Skeletal muscle cell (primary cell): Measurements from ENCODE around the gene STPG4.

Experiments used
- DNase-seq: peaks from one replicate; pipeline ENCODE4 v3.0.0-alpha.2; 2010; ENCODE audit warnings: low read depth
- H3K4me3 ChIP-seq: 2 replicates; pipeline ENCODE4 v1.5.1; 2011; ENCODE audit warnings: low read depth, mild to moderate bottlenecking, control low read depth, low read length, moderate library complexity

STPG4 gene

DNA sequence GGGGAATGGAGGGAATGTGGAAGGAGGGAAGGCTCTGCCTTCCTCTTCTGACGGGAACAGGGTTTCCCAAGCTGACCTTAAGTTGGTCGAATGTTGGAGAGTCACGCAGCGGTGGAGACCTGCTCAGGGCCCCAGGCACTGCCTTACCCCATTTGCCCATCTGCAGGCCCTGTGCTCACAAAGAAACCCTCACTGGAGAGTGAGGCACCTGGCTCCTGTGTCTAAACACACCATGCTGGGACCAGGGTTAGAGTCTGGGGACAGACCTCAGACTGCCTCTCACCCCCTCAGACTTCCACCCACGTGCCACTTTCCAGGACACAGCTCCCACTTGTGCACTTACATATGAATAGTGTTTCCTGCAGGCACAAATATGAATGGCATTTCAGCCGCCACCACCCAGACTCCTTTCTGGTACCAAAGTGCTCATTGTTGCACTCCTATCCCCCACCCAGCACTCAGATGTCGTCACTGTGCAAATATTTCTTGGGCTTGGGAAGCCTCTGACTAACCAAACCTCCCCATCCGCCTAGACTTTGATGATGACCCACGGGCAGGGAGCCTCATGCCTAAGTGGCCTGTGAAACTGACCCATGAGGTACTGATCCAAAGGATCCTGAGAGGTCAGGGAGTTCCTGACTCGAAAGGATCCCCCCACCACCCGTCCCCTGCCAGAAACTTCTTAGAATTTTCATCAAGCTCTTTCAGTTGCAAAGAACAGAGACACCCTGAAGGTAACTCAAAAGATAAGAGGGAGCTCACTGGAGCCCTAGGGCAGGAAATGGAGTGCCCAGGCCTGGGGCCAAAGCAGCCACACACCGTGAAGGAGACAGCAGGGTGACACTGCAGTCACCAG lies 78.3 kb downstream of the STPG4 start:
- H3K4me3 ChIP-seq = no peak overlapping the region
- peak; percentile 72 for DNase-seq

DNA sequence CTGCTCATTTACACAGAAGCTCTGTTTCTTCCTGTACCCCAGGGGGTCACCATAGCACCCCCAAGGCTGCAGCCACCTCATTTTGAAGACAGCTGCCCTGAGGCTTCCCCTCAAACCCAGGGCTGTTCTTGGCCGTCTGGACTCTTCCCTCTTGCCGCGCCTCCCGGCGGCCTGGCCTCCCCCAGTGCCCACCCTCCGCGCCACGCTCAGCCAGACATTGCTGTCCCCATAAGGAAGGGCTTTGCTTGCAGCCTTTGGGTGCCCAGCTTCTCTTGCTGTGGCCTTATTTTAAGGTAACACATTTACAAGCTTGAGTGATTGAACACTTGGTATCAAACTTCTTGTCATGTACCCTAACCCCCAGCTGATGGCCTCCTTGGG lies 79.0 kb downstream of the STPG4 start:
- no peak for DNase-seq
- no peak overlapping the region for H3K4me3 ChIP-seq

DNA sequence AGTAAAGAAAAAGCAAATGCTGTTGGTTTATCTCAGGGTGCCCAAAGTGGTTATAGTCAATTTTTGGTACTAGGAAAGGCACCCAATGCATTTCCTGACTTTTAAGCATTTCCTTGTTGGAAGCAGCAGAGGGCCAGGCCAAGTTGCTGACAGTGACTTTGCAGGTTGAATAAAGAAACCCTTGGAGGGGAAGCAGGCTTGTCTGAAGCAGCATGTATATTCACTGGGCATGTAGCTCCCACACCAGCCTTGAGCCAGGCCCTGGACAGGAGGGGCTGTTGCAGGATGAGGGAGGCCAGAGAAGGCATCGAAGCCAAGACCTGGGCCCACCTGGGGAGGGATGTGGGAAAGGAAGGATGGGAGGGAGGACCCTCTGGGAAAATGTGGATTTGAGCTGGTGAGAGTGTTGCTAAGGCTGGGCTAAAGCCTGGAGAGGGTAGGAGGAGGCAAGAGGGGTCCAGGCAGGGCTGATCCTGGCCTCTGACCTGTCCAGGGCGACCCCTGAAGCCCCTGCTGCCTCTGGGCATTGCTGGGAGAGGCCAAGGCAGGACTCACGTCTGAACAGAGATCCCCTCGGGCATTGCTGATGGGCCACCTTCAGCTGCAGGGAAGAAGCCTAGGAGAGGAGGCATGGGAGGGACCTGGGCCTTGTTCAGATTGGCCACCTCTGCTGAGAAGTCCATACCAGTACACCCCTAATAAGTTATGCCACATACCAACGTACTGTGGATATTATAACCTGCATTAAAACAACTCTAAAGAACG lies 79.6 kb downstream of the STPG4 start:
- DNase-seq = no peak
- no peak overlapping the region for H3K4me3 ChIP-seq

DNA sequence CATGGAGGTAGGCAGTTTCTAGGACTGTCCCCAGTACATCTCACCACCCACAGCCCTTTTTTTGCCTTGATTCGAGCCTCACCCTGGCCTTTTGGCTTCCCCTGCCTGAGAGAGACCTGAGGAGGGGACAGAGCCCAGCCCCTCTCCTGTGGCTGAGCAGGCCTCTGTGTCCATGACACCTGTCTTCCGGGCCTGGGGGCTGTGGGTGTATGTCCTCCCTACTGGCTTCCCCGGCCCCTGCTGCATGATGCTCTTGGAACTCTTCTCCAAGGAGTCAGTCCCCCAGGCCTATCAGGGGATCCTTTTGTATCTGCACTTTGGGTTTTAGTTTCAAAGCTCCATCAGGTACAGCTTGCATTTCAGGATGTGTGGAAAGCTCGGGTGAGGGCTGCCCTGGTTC lies 80.4 kb downstream of the STPG4 start:
- no peak overlapping the region for H3K4me3 ChIP-seq
- DNase-seq = no peak

DNA sequence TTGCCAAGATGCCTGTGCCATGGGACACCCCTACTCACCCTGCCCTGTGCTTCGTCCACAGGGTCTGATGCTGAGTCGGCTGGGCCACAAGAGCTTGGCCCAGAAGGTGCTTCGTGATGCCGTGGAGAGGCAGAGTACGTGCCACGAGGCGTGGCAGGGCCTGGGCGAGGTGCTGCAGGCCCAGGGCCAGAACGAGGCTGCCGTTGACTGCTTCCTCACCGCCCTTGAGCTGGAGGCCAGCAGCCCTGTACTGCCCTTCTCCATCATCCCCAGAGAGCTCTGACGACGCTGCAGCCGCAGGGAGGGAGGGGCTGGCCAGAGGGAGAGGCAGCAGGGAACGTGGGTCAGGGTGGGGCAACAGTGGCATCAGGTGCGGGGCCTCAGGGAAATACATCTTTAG lies 81.5 kb downstream of the STPG4 start:
- no peak for DNase-seq
- H3K4me3 ChIP-seq = no peak overlapping the region

DNA sequence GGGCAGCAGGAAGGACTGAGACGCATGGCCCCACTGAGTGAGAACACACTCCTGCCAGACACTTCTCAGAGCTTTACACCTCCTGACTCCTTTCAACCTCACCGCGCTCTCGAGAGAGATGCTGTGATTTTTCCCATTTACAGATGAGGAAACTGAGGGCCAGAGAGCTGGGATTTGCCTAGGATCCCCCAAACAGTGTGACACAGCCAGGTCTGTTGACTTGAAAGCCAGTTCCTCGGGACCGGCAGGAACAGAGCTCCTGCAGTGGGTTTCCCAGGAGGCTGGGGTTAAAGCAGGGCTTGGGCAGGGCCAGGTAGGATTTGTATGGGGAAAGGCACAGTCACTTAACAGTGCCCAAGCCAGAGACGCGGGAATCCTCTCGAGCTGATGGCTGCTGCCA lies 81.9 kb downstream of the STPG4 start:
- H3K4me3 ChIP-seq = no peak overlapping the region
- no peak for DNase-seq

DNA sequence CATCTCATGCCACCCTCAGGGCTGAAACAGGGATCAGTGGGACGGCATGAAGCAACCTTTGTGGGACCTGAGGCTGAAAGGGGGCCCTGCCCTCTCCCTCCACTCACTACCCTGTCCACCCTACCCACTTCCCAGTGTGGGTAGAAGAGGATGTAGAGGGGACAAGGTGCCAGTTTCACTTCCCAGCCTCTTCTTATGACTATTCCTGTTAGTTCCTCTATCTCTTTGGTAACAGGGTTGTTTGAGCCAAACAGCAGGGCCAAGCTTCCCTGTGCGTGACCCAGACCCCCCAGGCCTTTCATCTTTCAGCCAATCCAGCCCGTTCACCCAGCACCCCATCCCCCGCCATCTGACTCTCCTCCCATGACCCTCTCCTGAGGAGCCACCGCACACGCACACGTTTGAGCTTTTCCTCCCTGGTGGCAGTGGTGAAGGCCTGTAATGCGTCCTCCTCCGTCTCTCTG lies 82.3 kb downstream of the STPG4 start:
- DNase-seq = no peak
- H3K4me3 ChIP-seq = no peak overlapping the region

DNA sequence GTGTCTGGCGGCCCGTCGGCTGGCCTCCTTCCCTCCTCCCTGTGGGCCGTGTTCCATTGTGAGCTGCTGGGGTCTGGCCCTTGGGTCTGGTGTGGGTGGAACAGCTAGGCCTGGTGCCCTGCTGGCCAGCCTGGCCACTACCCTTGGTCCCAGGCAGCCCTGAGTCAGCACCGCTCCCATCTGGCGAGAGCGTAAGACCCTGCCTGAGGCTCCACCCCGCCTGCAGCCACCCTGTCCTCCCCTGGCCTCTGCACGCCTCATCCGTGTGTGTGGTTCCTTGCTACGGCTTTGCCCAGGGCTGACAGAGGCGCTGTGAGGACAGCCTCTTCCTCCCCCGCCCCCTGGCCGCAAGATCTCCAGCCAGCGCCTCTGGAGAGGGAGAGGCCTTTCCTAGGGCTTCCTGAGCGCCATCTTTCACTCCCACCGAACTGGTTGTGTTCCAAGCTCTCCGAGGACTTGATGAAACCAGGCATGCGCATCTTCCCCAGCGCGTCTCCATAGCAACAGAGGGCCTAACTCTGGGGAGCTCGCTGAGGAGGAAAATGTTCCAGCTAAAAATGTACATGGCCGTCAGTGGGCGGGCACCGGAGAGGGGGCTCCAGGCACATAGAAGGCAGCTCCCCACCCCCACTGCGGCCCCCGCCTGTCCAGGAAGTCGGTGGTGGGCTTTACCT lies 83.0 kb downstream of the STPG4 start:
- H3K4me3 ChIP-seq = no peak overlapping the region
- DNase-seq = peak; percentile 48

DNA sequence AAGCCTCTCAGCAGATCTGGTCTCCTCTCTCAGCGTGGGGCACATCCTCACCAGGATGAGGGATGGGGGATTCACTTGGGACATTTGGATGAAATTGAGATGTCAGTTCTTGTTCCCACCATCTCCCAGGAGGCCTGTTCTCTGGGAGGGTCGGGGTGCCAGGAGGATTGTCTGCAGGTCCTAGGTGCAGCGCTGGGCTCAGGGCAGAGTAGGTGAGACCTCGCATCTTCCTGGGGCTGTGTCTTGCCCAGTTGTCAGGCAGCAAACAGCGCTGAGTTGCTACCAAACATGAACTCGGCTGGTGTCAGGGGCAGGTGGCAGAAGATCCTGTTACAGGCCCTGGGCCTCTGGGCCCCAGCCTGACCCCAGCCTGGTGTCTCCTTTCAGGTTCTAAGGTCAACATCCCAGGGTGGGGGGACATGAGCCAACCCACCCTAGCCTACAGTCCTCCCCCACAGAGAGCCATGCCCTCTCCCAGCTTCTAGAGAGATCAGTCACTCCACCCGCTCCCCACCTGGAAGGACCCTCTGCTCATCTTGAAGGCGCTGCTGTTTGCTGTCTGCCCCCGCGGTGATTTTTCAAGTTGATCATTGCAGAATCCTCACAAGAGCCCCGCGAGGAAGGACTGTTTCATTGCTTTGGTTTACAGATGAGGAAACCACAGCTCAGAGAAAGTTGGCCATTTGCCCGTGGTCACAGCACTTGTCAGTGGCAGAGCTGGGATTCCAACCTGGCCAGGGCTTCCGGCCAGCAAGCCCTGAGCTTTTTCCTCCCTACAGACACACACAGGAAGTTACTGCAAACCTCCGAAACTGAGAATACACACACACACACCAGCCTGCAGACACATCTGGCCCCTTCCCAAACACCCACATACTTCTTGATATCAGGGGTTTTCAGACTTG lies 83.9 kb downstream of the STPG4 start:
- H3K4me3 ChIP-seq = no peak overlapping the region
- DNase-seq = peak; percentile 50

DNA sequence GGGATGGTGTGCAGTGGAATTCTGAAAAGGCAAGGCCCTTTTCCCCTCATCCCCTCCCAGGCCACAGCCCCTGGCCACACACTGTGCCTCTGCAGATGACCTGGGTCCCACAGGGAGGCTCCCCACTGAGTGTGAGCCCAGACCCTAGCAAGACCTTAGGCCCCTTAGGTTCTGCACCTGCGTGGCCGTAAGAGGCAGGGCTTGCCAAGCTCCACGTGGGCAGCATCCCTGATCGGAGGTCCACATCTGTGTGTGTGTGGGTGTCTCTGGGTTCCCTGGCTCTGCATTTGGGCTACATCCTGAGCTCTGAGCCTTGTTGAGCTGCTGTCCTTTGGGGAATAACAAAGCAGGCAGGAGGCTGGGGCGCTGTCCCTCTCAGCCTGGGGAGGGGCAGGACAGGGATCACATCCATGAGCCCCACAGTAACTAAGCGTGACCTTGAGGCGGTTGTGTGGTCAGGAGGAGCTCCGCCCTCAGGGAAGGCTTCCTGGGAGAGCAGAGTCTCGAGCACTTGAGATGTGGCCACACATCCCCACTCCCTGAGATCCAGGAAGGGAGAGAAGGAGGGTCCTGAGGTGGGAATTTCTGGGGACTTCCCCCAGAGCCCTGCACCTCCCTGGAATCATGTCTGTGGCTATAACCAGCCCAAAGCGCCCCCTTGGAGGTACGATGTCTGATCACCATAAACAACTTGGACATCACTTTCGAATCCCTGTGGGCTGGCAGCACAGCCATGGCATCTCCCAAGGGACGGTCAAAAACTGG lies 84.8 kb downstream of the STPG4 start:
- DNase-seq = no peak
- no peak overlapping the region for H3K4me3 ChIP-seq

DNA sequence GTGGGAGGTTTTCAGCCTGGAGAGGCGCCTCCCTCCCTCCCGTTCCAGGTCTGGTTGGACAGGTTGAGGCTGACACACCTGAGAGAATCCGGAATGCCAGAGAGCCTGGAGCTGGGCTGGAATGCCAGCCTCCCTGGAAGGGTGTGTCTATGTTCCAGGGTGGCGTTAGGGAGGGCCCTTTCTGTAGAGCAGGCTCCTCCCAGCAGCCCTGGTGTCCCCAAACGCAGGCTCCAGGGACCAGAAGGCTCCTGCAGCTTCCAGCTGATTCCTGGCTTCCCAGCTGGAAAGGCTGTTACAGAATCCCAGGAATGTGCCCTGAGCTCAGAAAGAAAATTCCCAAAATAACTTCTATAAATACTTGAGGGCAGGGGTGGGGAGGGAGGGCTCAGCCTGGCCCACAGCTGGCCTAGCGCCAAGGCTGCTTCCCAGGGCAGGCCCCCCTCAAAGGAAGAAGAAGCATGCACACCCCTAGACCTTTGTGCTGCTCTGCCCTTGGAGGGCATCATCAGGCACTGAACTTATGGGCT lies 85.4 kb downstream of the STPG4 start:
- no peak overlapping the region for H3K4me3 ChIP-seq
- no peak for DNase-seq

DNA sequence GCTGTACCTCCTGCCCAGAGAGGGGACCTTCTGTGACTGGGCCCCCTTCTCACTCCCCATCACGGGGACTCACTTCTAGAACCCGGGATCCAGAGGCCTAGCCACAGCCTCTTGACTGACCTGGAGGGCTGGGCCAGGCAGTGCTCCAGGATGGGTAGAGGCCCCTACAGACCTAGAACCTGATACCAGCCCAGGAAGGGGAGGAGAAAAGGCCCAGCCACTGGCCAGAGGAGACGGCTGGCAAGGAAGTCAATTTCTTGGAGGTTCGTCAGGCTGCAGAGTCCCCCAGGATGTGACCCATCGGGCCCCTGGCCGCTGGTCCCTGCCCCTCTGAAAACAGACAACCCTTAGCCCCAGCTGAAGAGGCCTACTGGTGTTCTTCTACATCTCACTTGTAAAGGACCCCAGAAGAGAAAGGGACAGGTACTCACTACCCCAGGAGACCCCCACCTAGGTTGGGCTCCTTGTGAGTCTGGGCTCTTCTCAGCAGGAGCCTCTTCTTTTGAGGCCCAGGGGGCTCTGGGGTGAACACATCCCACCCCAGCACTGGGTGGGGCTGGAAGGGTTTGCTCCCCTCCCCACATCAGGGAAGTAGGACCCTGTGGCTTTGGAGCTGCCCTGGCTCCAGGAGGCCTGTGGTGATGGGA lies 86.0 kb downstream of the STPG4 start:
- no peak overlapping the region for H3K4me3 ChIP-seq
- DNase-seq = no peak

DNA sequence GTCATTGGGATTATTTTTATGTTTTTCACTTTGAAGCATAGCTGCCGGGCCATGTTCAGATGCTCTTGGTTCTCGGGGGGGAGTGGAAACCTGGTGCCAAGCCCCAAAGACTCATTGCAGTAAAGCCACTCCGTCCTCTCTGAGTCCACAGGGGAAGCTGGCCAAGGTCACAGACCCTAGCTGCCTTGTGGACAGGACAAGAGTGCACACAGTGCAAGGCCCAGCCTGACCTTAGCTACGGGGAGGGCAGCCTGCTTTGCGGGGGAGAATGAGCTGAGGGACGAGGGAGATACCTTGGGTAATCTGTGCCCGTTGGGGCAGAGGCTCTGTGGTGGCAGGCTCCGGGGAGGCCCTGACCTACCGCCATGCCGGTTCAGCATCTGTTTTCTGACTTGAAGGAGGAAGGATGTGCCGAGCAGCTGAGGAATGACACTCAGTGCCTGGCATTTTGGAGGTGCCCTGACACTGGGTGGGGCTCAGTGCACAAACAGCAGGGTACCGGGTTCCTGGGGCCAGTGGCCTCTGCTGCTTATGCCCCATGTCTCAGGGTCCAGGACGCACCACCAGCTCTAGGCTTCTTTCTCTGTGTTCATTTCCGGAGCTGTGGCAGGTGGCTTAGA lies 87.2 kb downstream of the STPG4 start:
- no peak for DNase-seq
- H3K4me3 ChIP-seq = no peak overlapping the region

DNA sequence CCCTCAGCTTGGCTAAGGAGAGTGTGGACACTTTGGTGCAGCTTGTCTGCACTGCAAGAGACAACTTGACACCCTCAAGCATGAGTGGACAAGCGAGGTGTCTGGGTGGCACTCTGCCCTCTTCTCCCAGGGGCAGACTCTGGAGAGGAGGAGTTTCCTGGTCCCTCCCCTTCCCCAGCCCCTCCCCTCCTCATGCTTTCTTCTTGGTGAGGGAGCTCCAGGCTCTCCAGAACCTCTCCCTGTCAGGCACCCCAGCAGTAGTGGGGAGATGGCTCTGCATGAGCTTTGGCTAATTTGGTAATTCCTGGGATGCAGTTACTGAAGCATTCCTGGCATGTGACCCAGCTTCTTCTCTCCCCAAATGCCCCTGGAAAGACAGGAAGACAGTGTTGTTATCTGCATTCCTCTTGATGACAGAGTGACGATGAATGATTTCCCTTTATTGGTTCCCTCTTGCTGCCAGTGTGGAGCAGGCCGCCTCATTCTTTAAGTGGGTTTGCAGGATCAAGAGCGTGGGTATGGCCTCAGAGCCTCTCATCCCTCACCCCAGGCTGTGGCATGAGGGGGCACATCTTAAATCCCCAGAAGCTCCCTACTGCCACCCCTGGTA lies 89.2 kb downstream of the STPG4 start:
- peak; percentile 31 for DNase-seq
- no peak overlapping the region for H3K4me3 ChIP-seq

DNA sequence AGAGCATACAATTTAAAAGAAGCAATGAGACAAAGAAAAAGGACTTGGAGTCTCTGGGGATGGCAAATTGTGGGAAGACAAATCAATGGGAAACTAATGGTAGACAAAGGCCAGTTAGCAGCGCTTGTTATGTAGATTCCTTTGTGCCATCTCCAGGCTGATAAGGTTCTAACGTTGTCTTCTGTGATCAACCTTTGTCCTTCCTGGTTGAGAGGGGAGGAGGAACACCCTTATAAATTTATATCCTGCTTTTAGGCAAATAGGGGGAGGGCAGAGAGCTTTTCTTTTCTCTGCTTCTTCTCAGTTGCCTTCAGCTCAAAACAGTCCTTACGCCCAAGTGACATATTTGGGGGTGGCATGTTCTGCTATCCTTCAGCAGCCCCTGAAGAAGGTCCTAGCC lies 89.8 kb downstream of the STPG4 start:
- H3K4me3 ChIP-seq = no peak overlapping the region
- DNase-seq = no peak

DNA sequence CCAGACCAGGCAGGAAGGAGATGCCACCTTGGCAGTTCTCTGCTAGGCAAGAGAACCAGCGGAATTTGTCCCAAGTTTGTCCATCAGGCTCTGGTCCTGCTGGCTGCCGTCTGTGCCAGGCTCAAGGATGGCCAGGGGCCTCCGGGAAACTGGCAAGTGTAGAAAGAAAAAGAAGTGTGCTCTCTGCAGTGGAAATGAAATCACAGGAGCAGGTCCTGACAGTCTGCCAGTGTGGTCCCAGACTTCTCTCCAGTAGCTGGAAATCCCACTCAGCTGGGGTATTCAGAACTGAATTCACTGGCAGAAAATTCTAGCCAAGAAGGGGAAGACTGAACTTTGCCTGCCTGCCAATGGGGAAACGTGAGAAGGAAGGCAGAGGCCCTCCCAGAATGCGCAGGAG lies 91.0 kb downstream of the STPG4 start:
- H3K4me3 ChIP-seq = no peak overlapping the region
- DNase-seq = no peak

DNA sequence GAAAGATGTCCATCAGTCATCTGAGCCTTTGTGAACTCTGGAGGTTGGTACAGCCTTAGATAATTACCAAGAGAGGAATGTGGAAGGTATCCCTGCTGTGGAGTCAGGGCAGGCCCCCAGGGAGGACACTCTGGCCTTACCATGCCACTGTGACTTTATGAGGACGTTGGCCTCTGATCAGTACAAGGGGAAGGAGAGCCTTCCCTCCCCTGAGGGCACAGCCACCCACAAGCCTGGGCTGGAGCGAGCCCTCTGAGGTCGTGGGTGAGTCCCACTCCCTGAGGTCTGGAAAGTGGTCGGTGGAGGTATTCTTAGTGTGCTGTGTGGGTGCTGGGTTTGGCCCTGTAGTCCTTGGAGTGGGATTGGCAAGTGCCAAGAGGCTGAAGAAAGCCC lies 91.6 kb downstream of the STPG4 start:
- no peak for DNase-seq
- H3K4me3 ChIP-seq = no peak overlapping the region
